HG03159 (cell line): ENCODE results near the gene TFEB.

Source experiments
- ATAC-seq: cut with Tn5 transposase; IDR thresholded peaks from one replicate; pipeline ENCODE4 v1.9.1; 2021; ENCODE audit warnings: mild to moderate bottlenecking, moderate library complexity; ENCODE audit not compliant: unreplicated experiment

The TFEB gene

GRCh38 chr6:41692080-41692675 is 43.2 kb downstream of the TFEB start:
- no peak for ATAC-seq

GRCh38 chr6:41691426-41692079 is 43.9 kb downstream of the TFEB start:
- no peak for ATAC-seq

GRCh38 chr6:41690541-41691330 is 44.7 kb downstream of the TFEB start:
- ATAC-seq, result no peak

- no peak for ATAC-seq
These were observed 46.0 kb downstream of the TFEB start for GRCh38 chr6:41689171-41690008.

GRCh38 chr6:41688256-41688965 is 47.0 kb downstream of the TFEB start:
- ATAC-seq, result no peak

GRCh38 chr6:41687501-41688175 is 47.8 kb downstream of the TFEB start:
- no peak for ATAC-seq

GRCh38 chr6:41685641-41686380 is 49.6 kb downstream of the TFEB start:
- no peak for ATAC-seq

- no peak for ATAC-seq
These were observed 50.9 kb downstream of the TFEB start for GRCh38 chr6:41684311-41685180.

GRCh38 chr6:41683523-41684310 is 51.7 kb downstream of the TFEB start:
- peak; percentile 79 for ATAC-seq

GRCh38 chr6:41683273-41683522 is 52.2 kb downstream of the TFEB start:
- ATAC-seq, result peak; percentile 5

- no peak for ATAC-seq
These were observed 52.7 kb downstream of the TFEB start for GRCh38 chr6:41682497-41683272.

GRCh38 chr6:41682056-41682477 is 53.3 kb downstream of the TFEB start:
- ATAC-seq, result peak; percentile 43

GRCh38 chr6:41680182-41680965 is 55.0 kb downstream of the TFEB start:
- ATAC-seq, result no peak

GRCh38 chr6:41679696-41680095 is 55.7 kb downstream of the TFEB start:
- no peak for ATAC-seq

GRCh38 chr6:41678511-41679084 is 56.8 kb downstream of the TFEB start:
- ATAC-seq, result no peak
